Gastrocnemius medialis (tissue), 4 donors: ENCODE results near the gene NEB.

Experiments used
- CTCF ChIP-seq, 5 experiments: fragments of 450-650 bp in 3 of 5; fragments of 200-600 bp in 2 of 5; sonication (generic) in 2 of 5; IDR thresholded peaks in 4 of 5; conservative IDR thresholded peaks in 1 of 5; 1 replicate in 4 of 5; 2 replicates in 1 of 5; pipeline ENCODE4 v1.5.1; 2016 to 2019; ENCODE audit warnings: antibody characterized with exemption in 5 of 5, mild to moderate bottlenecking in 3 of 5, moderate library complexity in 3 of 5
- POLR2A ChIP-seq, 2 donors: fragments of 450-650 bp; IDR thresholded peaks; one replicate each; pipeline ENCODE4 v1.6.1; 2017; ENCODE audit warnings: antibody characterized with exemption in 2 of 2, mild to moderate bottlenecking in 2 of 2, moderate library complexity in 2 of 2

- TF ChIP-seq CTCF (IDR thresholded peaks at IDR 0.05 in 4 of 5, conservative IDR thresholded peaks at IDR 0.05 in 1 of 5) (no peak), POLR2A (IDR thresholded peaks at IDR 0.05) (no peak)
Measured at GRCh38 chr2:151672277-151672676, 62.0 kb downstream of the NEB start.
